Globus pallidus (tissue), 1 donor: ENCODE data around the gene CAMK2D.

ENCODE experiments used
- DNase-seq: peaks from one replicate; pipeline ENCODE4 v3.0.0-alpha.2; 2015; ENCODE audit warnings: low spot score

Gene CAMK2D

DNA sequence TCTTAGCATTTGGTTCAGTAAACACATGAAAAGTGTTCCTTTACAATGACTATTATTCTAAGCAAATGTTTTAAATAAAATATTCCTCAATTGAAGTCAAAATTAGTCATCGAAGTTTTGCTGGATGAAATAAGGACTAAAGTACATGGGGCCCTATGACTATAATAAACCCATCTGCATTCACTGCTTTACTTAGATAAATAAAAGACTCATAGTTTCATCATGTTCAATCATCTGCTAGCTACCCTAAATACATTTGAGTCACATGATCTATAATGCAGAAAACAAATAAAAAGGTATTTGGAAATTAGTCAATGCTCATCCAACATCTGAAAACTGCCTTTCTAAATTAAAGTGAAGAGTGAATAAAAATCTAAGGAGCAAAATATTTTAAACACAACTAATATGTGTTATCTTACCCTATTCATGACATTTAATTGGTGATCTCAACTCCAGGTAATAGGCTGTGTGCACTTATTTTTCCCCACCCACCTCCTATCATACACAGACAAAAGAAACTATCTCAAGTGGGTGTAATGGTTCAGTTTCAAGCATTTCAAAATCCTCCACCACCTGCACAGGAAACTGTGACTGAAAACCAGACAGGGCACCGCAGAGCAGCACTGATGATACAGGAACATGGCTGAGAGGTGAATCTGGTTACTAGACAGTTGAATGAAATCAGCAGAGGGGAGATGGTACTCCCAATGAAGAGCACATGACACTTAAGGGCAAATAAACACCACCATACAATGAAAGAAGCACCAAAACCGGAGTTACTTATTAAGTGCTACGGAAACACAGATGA, 78.6 kb downstream of the CAMK2D start:
- DNase-seq, result no peak

DNA sequence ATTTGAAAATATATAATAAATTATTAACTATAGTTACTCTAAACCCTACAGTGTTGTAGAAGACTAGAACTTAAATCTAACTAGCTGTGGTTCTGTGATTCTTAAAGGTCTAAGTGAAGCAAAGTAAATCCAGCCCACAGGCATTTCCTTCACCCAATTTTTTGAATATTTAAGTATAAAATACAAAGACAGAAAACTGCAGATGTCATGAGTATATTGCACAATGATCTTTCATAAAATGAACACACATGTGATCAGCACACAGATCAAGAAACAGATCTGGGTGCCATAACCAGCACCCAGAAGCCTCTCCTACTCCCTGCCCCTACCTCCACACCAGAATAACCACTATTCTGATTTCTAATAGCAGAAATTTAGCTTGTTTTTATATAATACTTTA, 82.9 kb downstream of the CAMK2D start:
- DNase-seq, result no peak

- DNase-seq, result no peak
These were observed 84.2 kb downstream of the CAMK2D start for GRCh38 chr4:113677325-113677724.

GRCh38 chr4:113675731-113676697, 85.5 kb downstream of the CAMK2D start:
- DNase-seq, result no peak

DNA sequence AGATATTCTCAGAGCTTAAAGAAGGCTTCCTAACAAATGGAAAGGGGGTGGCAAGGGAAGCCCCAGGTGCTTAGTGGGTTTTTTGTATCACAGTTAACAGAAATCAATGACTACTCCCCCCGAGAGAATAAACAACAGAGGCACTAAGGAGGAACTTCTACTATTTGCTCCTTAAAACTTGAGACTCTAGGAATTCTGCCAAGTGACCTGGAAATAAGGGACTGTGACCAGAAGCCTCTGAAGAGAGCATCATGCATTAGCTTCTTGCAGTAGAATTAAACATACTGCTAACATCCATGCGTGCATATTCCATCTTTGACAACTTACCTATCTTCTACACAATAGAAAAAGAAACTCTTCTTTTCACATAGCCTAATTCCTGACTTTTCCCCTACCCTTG, 86.8 kb downstream of the CAMK2D start:
- no peak for DNase-seq

DNA sequence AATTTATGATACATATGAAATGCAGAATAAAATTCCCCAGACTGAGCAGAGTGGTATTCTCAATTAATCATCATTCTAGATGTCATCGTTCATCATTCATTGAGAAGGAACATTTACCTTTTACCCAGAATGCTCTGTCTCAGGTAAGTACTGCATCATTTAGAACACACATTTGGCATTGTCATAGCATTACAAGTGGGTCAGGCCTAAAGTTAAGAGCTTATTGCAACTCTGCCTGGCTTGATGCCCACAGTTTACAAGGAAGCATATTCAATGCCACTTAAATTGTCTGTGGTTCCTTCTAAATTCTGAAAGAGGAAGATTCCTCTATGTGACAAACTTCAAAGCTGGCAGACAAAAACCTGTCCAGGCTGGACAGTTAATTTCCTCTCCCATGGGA, 87.3 kb downstream of the CAMK2D start:
- DNase-seq, result no peak

- no peak for DNase-seq
These were observed 88.1 kb downstream of the CAMK2D start for GRCh38 chr4:113673450-113673849.

- no peak for DNase-seq
These were observed 95.0 kb downstream of the CAMK2D start for GRCh38 chr4:113666386-113667114.

- DNase-seq, result no peak
These were observed 96.5 kb downstream of the CAMK2D start for GRCh38 chr4:113665036-113665435.

- DNase-seq, result no peak
These were observed 99.0 kb downstream of the CAMK2D start for GRCh38 chr4:113662581-113662980.

GRCh38 chr4:113659127-113659526, 102.4 kb downstream of the CAMK2D start:
- no peak for DNase-seq

DNA sequence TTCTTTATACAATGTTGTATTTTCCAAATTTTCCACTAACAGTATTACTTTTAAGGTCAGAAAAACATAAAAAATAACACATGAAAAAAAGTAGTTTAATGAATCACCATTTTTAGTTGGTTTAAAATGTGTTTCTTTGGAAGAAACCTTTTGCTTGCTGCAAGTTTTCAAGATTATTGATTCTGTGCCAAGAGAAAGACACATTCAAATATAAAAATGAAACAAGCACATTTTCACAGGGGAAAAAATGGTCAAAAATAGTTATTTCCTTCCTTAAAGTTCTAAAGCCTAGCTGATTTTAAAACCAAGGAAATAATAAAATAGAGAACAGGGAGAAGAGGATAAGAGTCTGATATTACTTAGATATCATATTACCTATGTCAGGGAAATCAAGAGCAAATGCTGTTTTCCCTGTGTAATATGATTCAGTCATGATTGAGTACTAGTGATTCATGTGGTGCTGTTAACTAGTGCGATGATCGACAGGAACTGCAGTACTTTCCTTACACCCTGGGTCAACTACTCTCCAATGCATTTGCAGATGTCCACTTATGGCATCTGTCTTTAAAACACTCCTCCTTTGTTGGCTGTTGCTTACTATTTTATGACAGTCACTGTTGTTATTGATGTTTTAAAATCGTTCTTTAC, 103.8 kb downstream of the CAMK2D start:
- no peak for DNase-seq

GRCh38 chr4:113653871-113654270, 107.7 kb downstream of the CAMK2D start:
- no peak for DNase-seq

GRCh38 chr4:113646442-113646822, 115.1 kb downstream of the CAMK2D start:
- DNase-seq, result no peak

- no peak for DNase-seq
These were observed 115.6 kb downstream of the CAMK2D start for GRCh38 chr4:113645771-113646441.

- DNase-seq, result no peak
These were observed 116.2 kb downstream of the CAMK2D start for GRCh38 chr4:113645288-113645687.

DNA sequence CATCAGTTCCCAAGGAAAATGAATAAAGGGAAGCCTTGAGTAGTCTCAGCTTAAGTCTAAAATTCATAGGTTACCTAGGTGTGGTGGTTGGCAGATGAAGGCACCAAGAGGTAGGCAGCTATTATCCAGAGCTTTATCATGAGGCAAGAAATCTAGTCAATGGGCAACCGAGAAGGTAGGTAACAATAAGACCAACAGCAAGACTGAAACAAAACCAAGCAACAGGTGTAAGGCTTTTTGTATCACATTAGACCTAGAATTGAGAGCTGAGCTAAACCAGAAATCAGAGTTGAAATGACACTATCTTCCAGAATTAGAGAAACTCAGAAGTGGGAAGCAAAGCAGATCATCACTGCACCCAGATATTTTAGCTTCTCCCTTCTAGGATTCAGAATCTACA, 117.1 kb downstream of the CAMK2D start:
- no peak for DNase-seq

DNA sequence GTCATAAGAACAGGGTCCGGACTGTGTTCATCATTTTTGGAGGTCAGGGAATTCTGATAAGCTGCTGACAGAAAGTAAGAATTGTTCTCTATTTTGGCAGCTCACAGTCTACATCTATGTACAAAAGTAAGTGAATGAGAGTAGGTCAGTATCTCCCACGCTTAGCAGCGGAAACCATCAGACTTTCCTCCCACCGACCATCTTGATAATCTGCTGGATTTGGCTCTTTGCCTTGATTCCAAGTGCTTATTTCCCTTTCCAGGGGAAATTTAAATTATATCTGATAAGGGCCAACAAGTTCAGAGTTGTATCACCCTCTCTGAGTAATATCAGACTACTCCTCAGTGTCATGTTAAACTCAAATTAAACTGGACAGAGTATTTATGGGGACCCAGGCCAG, 118.0 kb downstream of the CAMK2D start:
- no peak for DNase-seq

GRCh38 chr4:113641025-113641431, 120.5 kb downstream of the CAMK2D start:
- no peak for DNase-seq

- DNase-seq, result no peak
These were observed 122.2 kb downstream of the CAMK2D start for GRCh38 chr4:113639326-113639725.

- no peak for DNase-seq
These were observed 123.0 kb downstream of the CAMK2D start for GRCh38 chr4:113638562-113638832.
